B cell (primary cell): ENCODE measurements around the gene NFKBIZ. TPM values are rescaled to one million over a fixed set of nuclear protein-coding genes. Genes with fewer than 3 reads are reported as not detected.

Experiments used
- ATAC-seq: fragments of 200-7000 bp; cut with Tn5 transposase; one replicate; pipeline ENCODE4 v1.10.0; 2021; ENCODE audit warnings: low read depth, mild to moderate bottlenecking, moderate number of reproducible peaks, moderate library complexity
- CTCF ChIA-PET: fragments of 350-600 bp; sonication (Branson Sonifier 250); formaldehyde crosslinking; loops from one replicate; lab custom pipeline; 2021; ENCODE audit warnings: antibody characterized with exemption, inconsistent platforms; lab: Charles Lee
- POLR2A ChIA-PET: fragments of 350-600 bp; sonication (Branson Sonifier 250); formaldehyde crosslinking; loops from one replicate; lab custom pipeline; 2021; ENCODE audit warnings: antibody characterized with exemption; lab: Charles Lee
- DNase-seq: peaks from one replicate; pipeline ENCODE4 v3.0.0; 2013
- H2AFZ ChIP-seq: 2 replicates; pipeline ENCODE4 v1.6.1; 2012; ENCODE audit warnings: mild to moderate bottlenecking, low read depth, low read length; ENCODE audit not compliant: insufficient read depth, poor library complexity, severe bottlenecking
- H3K27ac ChIP-seq, 2 donors: 1 replicate in 1 of 2; 2 replicates in 1 of 2; pipeline ENCODE4 v1.5.1; 2012 to 2013; ENCODE audit warnings: low read length in 2 of 2, mild to moderate bottlenecking in 2 of 2, moderate library complexity in 1 of 2
- H3K27me3 ChIP-seq, 4 experiments: fragments of 200-600 bp in 1 of 4; sonication (generic) in 1 of 4; replicated peaks in 1 of 4; 1 replicate in 2 of 4; 2 replicates in 2 of 4; pipeline versions ENCODE4 v1.6.1 to v1.7.0; 2013 to 2016; ENCODE audit warnings: low read length in 3 of 4, mild to moderate bottlenecking in 2 of 4, mixed read lengths in 1 of 4, moderate library complexity in 1 of 4; ENCODE audit not compliant: insufficient read depth in 4 of 4, control insufficient read depth in 3 of 4; ENCODE audit errors: control extremely low read depth in 1 of 4
- H3K36me3 ChIP-seq, 2 experiments: replicated peaks in 1 of 2; 1 replicate in 1 of 2; 2 replicates in 1 of 2; pipeline versions ENCODE4 v1.6.1 to v1.7.1; 2013; ENCODE audit warnings: low read length in 1 of 2; ENCODE audit not compliant: insufficient read depth in 2 of 2, control insufficient read depth in 1 of 2; ENCODE audit errors: control extremely low read depth in 1 of 2, extremely low read depth in 1 of 2
- H3K4me1 ChIP-seq, 2 donors: fragments of 200-600 bp in 1 of 2; sonication (generic) in 1 of 2; 1 replicate in 1 of 2; 2 replicates in 1 of 2; pipeline versions ENCODE4 v1.5.1 to v1.6.1; 2013 to 2017; ENCODE audit warnings: low read length in 2 of 2; ENCODE audit not compliant: control insufficient read depth in 2 of 2, insufficient read depth in 2 of 2
- H3K4me2 ChIP-seq: replicated peaks from 2 replicates; pipeline ENCODE3; 2012; ENCODE audit warnings: mild to moderate bottlenecking, low read depth, low read length; ENCODE audit not compliant: poor library complexity, severe bottlenecking
- H3K4me3 ChIP-seq, 5 experiments: fragments of 200-600 bp in 1 of 5; sonication (generic) in 1 of 5; 1 replicate in 3 of 5; 2 replicates in 2 of 5; pipeline versions ENCODE4 v1.5.1 to v1.7.0; 2011 to 2016; ENCODE audit warnings: low read length in 4 of 5, mild to moderate bottlenecking in 4 of 5, low read depth in 2 of 5, control low read depth in 1 of 5, moderate library complexity in 1 of 5; ENCODE audit not compliant: insufficient read depth in 1 of 5; ENCODE audit errors: control extremely low read depth in 1 of 5, extremely low read depth in 1 of 5
- H3K79me2 ChIP-seq: fragments of 200-600 bp; sonication (generic); one replicate; pipeline ENCODE4 v1.6.0; 2016; ENCODE audit warnings: low read length; ENCODE audit not compliant: control insufficient read depth, insufficient read depth
- H3K9ac ChIP-seq: fragments of 200-600 bp; sonication (generic); 2 replicates; pipeline ENCODE4 v1.6.1; 2017; ENCODE audit warnings: mild to moderate bottlenecking, low read length, moderate library complexity
- H3K9me3 ChIP-seq, 3 donors: one replicate each; pipeline versions ENCODE4 v1.6.1 to v1.7.1; 2013; ENCODE audit warnings: low read length in 2 of 3; ENCODE audit not compliant: control insufficient read depth in 2 of 3, insufficient read depth in 1 of 3; ENCODE audit errors: control extremely low read depth in 1 of 3
- H4K20me1 ChIP-seq: 2 replicates; pipeline ENCODE4 v1.6.0; 2012; ENCODE audit warnings: mild to moderate bottlenecking, low read length; ENCODE audit not compliant: insufficient read depth, control insufficient read depth, poor library complexity, severe bottlenecking
- H3K27ac Mint-ChIP-seq: one replicate; pipeline ENCODE4 v1.8.0; 2021; ENCODE audit warnings: mixed read lengths
- H3K27me3 Mint-ChIP-seq: one replicate; pipeline ENCODE4 v1.8.0; 2021; ENCODE audit warnings: mixed read lengths
- H3K4me1 Mint-ChIP-seq: one replicate; pipeline ENCODE4 v1.8.0; 2021; ENCODE audit warnings: mixed read lengths
- H3K4me3 Mint-ChIP-seq: one replicate; pipeline ENCODE4 v1.8.0; 2021; ENCODE audit warnings: mixed read lengths
- H3K9me3 Mint-ChIP-seq: one replicate; pipeline ENCODE4 v1.8.0; 2022; ENCODE audit warnings: mixed read lengths; ENCODE audit not compliant: insufficient read depth
- CTCF ChIP-seq: fragments of 200-600 bp; IDR thresholded peaks from one replicate; pipeline ENCODE4 v1.8.0; 2022; ENCODE audit warnings: antibody characterized with exemption, mild to moderate bottlenecking
- EZH2 ChIP-seq: IDR thresholded peaks from 2 replicates; pipeline ENCODE4 v1.6.1; 2012; ENCODE audit warnings: borderline replicate concordance, low read depth, mild to moderate bottlenecking, moderate library complexity, low read length; ENCODE audit not compliant: insufficient read depth, poor library complexity, severe bottlenecking
- WGBS: methylation state at CpG from one replicate; pipeline ENCODE4 v1.1.5; 2013; ENCODE audit warnings: missing lambda C conversion rate; ENCODE audit not compliant: insufficient coverage; 5-methylcytosine and 5-hydroxymethylcytosine counted together
- intact Hi-C: fragments of 100-400 bp; cut with micrococcal nuclease; formaldehyde crosslinking; loops from one replicate; pipeline ENCODE4 v1.10.0; 2022
- polyA plus RNA-seq: library from polyadenylated mRNA; depleted of rRNA; stranded (reverse); fragments of >200 nt; gene quantifications from 2 replicates; pipeline ENCODE4 v1.2.3, GENCODE V29; 2012
- total RNA-seq, 2 donors: library from RNA; stranded (reverse); fragments of 120-200 nt in 1 of 2; gene quantifications; 1 replicate in 1 of 2; 2 replicates in 1 of 2; pipeline versions ENCODE4 v1.2.3 to v1.2.4, GENCODE V29; 2013 to 2022

NFKBIZ gene
- total and polyA plus RNA-seq, 2 donors (not counting 1 experiment from before 2014, with no cell fraction given) = 114 to 157 TPM

GRCh38 chr3:101846709-101847108, 2.6 kb upstream of the NFKBIZ start:
- H3K79me2 ChIP-seq = peaks cover 64% of the 10 kb centered on the region
- intact Hi-C loops = no loop called here

More at GRCh38 chr3:101846709-101847108, 2.6 kb upstream of the NFKBIZ start:
- Histone ChIP-seq H3K36me3 (no peaks in the 10 kb centered on the region), H3K4me1 (peaks cover 12 to 25% of the 10 kb centered on the region in 2 donors), H4K20me1 (peaks cover 8% of the 10 kb centered on the region), H3K9ac (no peak overlapping the region), H3K27me3 (no peaks in the 10 kb centered on the region), H3K4me2 (no peak overlapping the region), H3K4me3 (no peak overlapping the region), H2AFZ (no peak overlapping the region), H3K27ac (peak overlapping the region in 1 of 2 donors; percentile 92), H3K9me3 (peaks cover 0 to 5% (median 0%) of the 10 kb centered on the region in 3 donors)
- ChIA-PET CTCF (interaction anchor here (0.7 to 4.7 kb wide), 6 partner anchors 11 to 379 kb away, joined by 3 to 57 read pairs (median 4); no protein-coding TSS in a partner anchor), POLR2A (interaction anchor here (1.0 kb wide), 1 partner anchor 17 kb away, joined by 3 read pairs; no protein-coding TSS in a partner anchor)
- no CpG with 5 or more reads among the region's 2 CpGs for WGBS
- peaks cover 3% of the 10 kb centered on the region for H3K9me3 Mint-ChIP-seq
- TF ChIP-seq EZH2 (no peak), CTCF (no peak)
- H3K27me3 Mint-ChIP-seq = no peaks in the 10 kb centered on the region
- no peak for ATAC-seq
- H3K27ac Mint-ChIP-seq = peak overlapping the region; percentile 83
- DNase-seq = no peak
- peaks cover 45% of the 10 kb centered on the region for H3K4me1 Mint-ChIP-seq
- peak overlapping the region; percentile 23 for H3K4me3 Mint-ChIP-seq
